Stimulated activated CD4-positive, alpha-beta T cell treated with anti-CD3 and anti-CD28 coated beads, TNF-alpha, amount 100 ng/mL, for 1 hour (primary cell): ENCODE measurements around the gene DNM3.

ENCODE experiments used
- DNase-seq, 3 donors: peaks; one replicate each; pipeline ENCODE4 v3.0.0-alpha.2; 2020; ENCODE audit warnings: low read depth in 3 of 3, low spot score in 1 of 3

DNM3 gene

GRCh38 chr1:172384656-172385055 lies 543.4 kb downstream of the DNM3 start:
- no peak for DNase-seq

GRCh38 chr1:172386046-172386445 lies 544.7 kb downstream of the DNM3 start:
- no peak for DNase-seq

GRCh38 chr1:172388490-172388889 lies 547.2 kb downstream of the DNM3 start:
- DNase-seq, result no peak

- DNase-seq, result no peak
Observed at GRCh38 chr1:172390301-172390682, 549.0 kb downstream of the DNM3 start.

- no peak for DNase-seq
Observed at GRCh38 chr1:172390683-172391551, 549.6 kb downstream of the DNM3 start.

GRCh38 chr1:172391976-172392375 lies 550.7 kb downstream of the DNM3 start:
- DNase-seq, result no peak

GRCh38 chr1:172393354-172393753 lies 552.1 kb downstream of the DNM3 start:
- DNase-seq, result no peak

GRCh38 chr1:172394141-172394751 lies 552.9 kb downstream of the DNM3 start:
- peak in 2 of 3 donors; percentile 20 to 41 for DNase-seq

GRCh38 chr1:172394811-172395210 lies 553.5 kb downstream of the DNM3 start:
- DNase-seq, result no peak

GRCh38 chr1:172395576-172395975 lies 554.3 kb downstream of the DNM3 start:
- no peak for DNase-seq

- no peak for DNase-seq
Observed at GRCh38 chr1:172397221-172397620, 555.9 kb downstream of the DNM3 start.

- no peak for DNase-seq
Observed at GRCh38 chr1:172397633-172398032, 556.3 kb downstream of the DNM3 start.

- DNase-seq, result no peak
Observed at GRCh38 chr1:172398193-172398592, 556.9 kb downstream of the DNM3 start.

- no peak for DNase-seq
Observed at GRCh38 chr1:172398970-172399755, 557.9 kb downstream of the DNM3 start.

- DNase-seq, result no peak
Observed at GRCh38 chr1:172399756-172400721, 558.7 kb downstream of the DNM3 start.

GRCh38 chr1:172400722-172401105 lies 559.4 kb downstream of the DNM3 start:
- no peak for DNase-seq

GRCh38 chr1:172401477-172401876 lies 560.2 kb downstream of the DNM3 start:
- DNase-seq, result no peak

GRCh38 chr1:172401892-172402291 lies 560.6 kb downstream of the DNM3 start:
- no peak for DNase-seq

- DNase-seq, result no peak
Observed at GRCh38 chr1:172402878-172403569, 561.7 kb downstream of the DNM3 start.

- no peak for DNase-seq
Observed at GRCh38 chr1:172404121-172404520, 562.8 kb downstream of the DNM3 start.
